Coronary artery (tissue), 2 donors: ENCODE data around the gene ZFR.
A peak's percentile ranks its signal among the peaks of the same experiment; 100 is the strongest.

Source experiments
- DNase-seq: peaks from one replicate; pipeline ENCODE4 v3.0.0-alpha.2; 2017; ENCODE audit warnings: low spot score
- H3K27ac ChIP-seq, 2 donors: fragments of 200-600 bp; sonication (generic); one replicate each; pipeline ENCODE4 v1.5.1; 2016 to 2019
- H3K4me3 ChIP-seq: fragments of 200-600 bp; sonication (generic); 2 replicates; pipeline ENCODE4 v1.5.1; 2016; ENCODE audit warnings: mild to moderate bottlenecking, moderate library complexity
- CTCF ChIP-seq: fragments of 200-600 bp; sonication (generic); IDR thresholded peaks from one replicate; pipeline ENCODE4 v1.5.1; 2019; ENCODE audit warnings: antibody characterized with exemption

ZFR gene

GRCh38 chr5:32444431-32445286 lies at the start of gene ZFR:
TSS of gene ZFR (minus strand) at chr5:32444740. CDS start at chr5:32444658, 82 bp downstream.
- H3K4me3 ChIP-seq = peak within 1 kb of the TSS; percentile 87
- DNase-seq = peak; percentile 93
- no peak for TF ChIP-seq CTCF
- H3K27ac ChIP-seq = peak within 1 kb of the TSS; percentile 95 to 99

GRCh38 chr5:32490972-32491557 lies 46.5 kb upstream of the ZFR start:
- TF ChIP-seq CTCF = no peak
- Histone ChIP-seq H3K27ac (no peak overlapping the region), H3K4me3 (no peak overlapping the region)
- DNase-seq = no peak

GRCh38 chr5:32489791-32490562 lies 45.4 kb upstream of the ZFR start:
- peak; percentile 52 for TF ChIP-seq CTCF
- Histone ChIP-seq H3K4me3 (no peak overlapping the region), H3K27ac (no peak overlapping the region)
- DNase-seq = peak; percentile 77

GRCh38 chr5:32487424-32487823 lies 42.9 kb upstream of the ZFR start:
- no peak overlapping the region for H3K27ac ChIP-seq
- no peak for TF ChIP-seq CTCF
- no peak for DNase-seq
- no peak overlapping the region for H3K4me3 ChIP-seq

GRCh38 chr5:32487008-32487407 lies 42.5 kb upstream of the ZFR start:
- no peak for TF ChIP-seq CTCF
- no peak overlapping the region for H3K4me3 ChIP-seq
- DNase-seq = no peak
- no peak overlapping the region for H3K27ac ChIP-seq

GRCh38 chr5:32482193-32482592 lies 37.7 kb upstream of the ZFR start:
- Histone ChIP-seq H3K27ac (no peak overlapping the region), H3K4me3 (no peak overlapping the region)
- DNase-seq = no peak
- no peak for TF ChIP-seq CTCF
